ENCODE data around the gene SMYD3. TPM values are rescaled to one million over a fixed set of nuclear protein-coding genes. Genes with fewer than 3 reads are reported as not detected.

Gene SMYD3
- total and polyA plus RNA-seq, 8 donors = 20.4 to 35.1 (median 24.3) TPM

DNA sequence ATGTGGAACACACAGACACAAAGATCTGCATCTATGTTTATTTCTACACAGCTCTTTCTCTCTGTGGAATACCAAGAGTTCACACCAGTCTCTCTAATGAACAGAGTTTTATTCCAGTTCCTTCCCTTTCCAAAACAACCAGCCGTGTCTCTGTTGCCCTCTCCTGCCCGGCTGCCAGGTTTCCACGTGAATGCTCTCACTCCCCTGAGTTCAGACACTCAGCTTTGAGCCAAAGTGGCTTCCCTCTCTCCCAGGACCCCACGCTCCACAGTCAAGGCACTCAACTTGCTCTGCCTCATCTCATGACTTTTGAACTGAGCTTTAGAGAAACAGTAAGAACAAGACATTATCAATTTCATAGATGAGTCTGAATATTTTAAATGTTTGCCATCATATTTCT lies 488.9 kb downstream of the SMYD3 start:
- intact Hi-C loops (cut with DNase I) = no loop called here
- Histone ChIP-seq H3K27ac (no peak overlapping the region), H3K36me3 (no peaks in the 10 kb centered on the region), H3K9me3 (no peaks in the 10 kb centered on the region), H3K4me3 (no peak overlapping the region), H3K27me3 (no peaks in the 10 kb centered on the region), H3K4me1 (peaks cover 0 to 9% of the 10 kb centered on the region in 2 donors)
- TF ChIP-seq, protein P1, sequence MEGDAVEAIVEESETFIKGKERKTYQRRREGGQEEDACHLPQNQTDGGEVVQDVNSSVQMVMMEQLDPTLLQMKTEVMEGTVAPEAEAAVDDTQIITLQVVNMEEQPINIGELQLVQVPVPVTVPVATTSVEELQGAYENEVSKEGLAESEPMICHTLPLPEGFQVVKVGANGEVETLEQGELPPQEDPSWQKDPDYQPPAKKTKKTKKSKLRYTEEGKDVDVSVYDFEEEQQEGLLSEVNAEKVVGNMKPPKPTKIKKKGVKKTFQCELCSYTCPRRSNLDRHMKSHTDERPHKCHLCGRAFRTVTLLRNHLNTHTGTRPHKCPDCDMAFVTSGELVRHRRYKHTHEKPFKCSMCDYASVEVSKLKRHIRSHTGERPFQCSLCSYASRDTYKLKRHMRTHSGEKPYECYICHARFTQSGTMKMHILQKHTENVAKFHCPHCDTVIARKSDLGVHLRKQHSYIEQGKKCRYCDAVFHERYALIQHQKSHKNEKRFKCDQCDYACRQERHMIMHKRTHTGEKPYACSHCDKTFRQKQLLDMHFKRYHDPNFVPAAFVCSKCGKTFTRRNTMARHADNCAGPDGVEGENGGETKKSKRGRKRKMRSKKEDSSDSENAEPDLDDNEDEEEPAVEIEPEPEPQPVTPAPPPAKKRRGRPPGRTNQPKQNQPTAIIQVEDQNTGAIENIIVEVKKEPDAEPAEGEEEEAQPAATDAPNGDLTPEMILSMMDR (IDR thresholded peaks at IDR 0.05) = no peak
- ATAC-seq (no peak), DNase-seq (no peak)

DNA sequence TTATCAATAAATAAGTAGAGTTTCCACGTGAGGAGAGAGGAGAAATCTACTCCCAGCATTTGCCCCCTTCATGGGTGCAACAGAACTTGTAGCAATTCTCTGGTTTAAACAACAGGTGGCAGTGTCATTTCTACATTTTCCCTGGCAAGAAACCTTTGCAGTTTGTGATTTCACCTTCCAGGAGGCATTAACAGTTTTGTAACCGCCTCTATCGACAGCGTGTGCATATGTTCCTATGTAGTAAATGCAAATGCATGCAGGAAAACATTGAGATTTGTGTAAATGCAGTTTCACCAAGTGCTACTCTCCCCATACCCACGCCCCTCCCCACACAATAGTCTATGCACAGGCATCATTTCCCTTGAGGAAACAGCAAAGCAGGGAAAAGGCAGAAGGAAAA lies 494.7 kb downstream of the SMYD3 start:
- TF ChIP-seq, protein P1 (IDR thresholded peaks at IDR 0.05) = peak; percentile 62 to 63
- intact Hi-C loops (cut with DNase I) = no loop called here
- DNase-seq = peak in 1 of 4 donors; percentile 24
- H3K36me3 ChIP-seq = no peaks in the 10 kb centered on the region
- no peaks in the 10 kb centered on the region for H3K9me3 ChIP-seq
- peaks cover 0 to 4% of the 10 kb centered on the region in 2 donors for H3K4me1 ChIP-seq
- H3K27ac ChIP-seq = no peak overlapping the region
- H3K4me3 ChIP-seq = no peak overlapping the region
- peak; percentile 30 for ATAC-seq
- no peaks in the 10 kb centered on the region for H3K27me3 ChIP-seq

DNA sequence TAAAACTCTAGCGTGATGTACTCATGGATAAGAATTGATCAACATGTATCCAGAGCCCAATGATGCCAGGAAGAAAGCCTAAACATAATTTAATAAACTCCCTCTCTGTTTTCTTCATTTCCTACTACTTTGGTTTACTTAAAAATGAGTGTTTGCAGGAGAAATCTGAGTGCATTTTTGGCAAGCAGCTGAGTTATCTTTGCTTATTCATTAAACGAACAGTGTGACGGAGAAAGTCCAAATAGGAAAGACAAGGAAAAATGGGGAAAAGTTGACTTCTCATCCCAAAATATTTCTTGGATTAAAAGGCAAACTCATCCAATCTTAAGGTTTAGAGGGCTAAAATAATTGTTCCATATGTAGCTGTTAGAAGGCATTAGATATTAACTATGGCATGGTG lies 496.7 kb downstream of the SMYD3 start:
- no peaks in the 10 kb centered on the region for H3K9me3 ChIP-seq
- no peak overlapping the region for H3K27ac ChIP-seq
- no peak overlapping the region for H3K4me3 ChIP-seq
- intact Hi-C loops (cut with DNase I) = no loop called here
- peaks cover 0 to 4% of the 10 kb centered on the region in 2 donors for H3K4me1 ChIP-seq
- DNase-seq (no peak), ATAC-seq (no peak)
- TF ChIP-seq, protein P1 (IDR thresholded peaks at IDR 0.05) = no peak
- no peaks in the 10 kb centered on the region for H3K36me3 ChIP-seq
- H3K27me3 ChIP-seq = no peaks in the 10 kb centered on the region

DNA sequence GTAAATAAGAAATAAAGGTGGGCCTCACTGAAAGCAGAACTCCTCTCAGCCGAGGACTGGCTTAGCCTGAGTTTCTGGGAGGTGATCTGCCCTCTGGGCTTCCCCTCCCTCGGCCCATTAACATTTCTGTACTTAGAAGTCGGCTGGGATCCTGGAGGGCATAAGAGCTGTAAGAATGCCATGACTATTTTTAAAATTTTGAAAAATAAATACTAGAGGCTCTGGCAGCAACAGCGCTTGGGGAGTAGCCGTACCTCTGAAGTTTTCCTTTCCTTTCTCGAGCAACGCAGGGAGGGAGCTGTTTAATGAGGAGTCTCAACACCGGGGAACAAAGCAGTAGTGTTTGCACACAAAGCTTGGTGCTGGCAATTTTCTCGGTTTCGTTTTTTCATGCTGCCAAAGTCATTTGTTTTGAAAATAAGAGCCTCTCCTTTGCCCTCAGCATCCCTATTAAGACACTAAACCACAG lies 498.7 kb downstream of the SMYD3 start:
- no peak overlapping the region for H3K4me3 ChIP-seq
- no peaks in the 10 kb centered on the region for H3K36me3 ChIP-seq
- peak in 1 of 4 donors; percentile 74 for DNase-seq
- no peaks in the 10 kb centered on the region for H3K9me3 ChIP-seq
- no peaks in the 10 kb centered on the region for H3K27me3 ChIP-seq
- H3K4me1 ChIP-seq = peaks cover 0 to 4% of the 10 kb centered on the region in 2 donors
- intact Hi-C loops (cut with DNase I) = loop anchor here in 1 of 2 donors (10.0 kb wide), 1 partner anchor 854 kb away; the partner anchor contains the start of gene KIF26B
- H3K27ac ChIP-seq = peak overlapping the region in 1 of 2 donors; percentile 57
- TF ChIP-seq, protein P1 (IDR thresholded peaks at IDR 0.05) = no peak
- ATAC-seq = peak; percentile 90

DNA sequence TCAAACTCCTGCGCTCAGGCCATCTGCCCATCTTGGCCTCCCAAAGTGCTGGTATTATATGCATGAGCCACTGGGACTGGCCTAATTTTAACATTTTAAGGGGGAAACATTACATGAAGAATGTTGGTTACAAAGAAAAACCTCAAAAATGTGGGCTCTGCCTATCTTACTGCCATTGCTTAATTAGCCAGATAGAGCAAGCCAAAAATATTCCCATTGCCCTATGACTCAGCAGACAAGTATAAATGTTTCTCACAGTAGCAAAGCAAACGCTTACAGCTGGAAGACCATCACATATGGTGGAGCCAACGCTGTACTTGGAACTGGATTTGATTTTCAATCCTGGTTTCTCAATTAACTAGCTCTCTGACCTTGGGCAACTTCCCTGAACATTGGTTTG lies 502.0 kb downstream of the SMYD3 start:
- intact Hi-C loops (cut with DNase I) = loop anchor here in 1 of 2 donors (10.0 kb wide), 1 partner anchor 850 kb away; the partner anchor contains the start of gene KIF26B
- ATAC-seq = peak; percentile 10
- H3K36me3 ChIP-seq = no peaks in the 10 kb centered on the region

More for the DNA sequence above, 502.0 kb downstream of the SMYD3 start:
- Histone ChIP-seq H3K9me3 (no peaks in the 10 kb centered on the region), H3K4me1 (no peaks in the 10 kb centered on the region), H3K27me3 (no peaks in the 10 kb centered on the region), H3K4me3 (no peak overlapping the region), H3K27ac (no peak overlapping the region)
- TF ChIP-seq, protein P1 (IDR thresholded peaks at IDR 0.05) = no peak
- no peak for DNase-seq
